ENCODE results near the gene ALKBH8.
"Not testable (repeated sequence)": the region's sequence is repeated elsewhere in the genome, so short reads cannot be mapped to it uniquely, and the experiment has no call there.

Gene ALKBH8

DNA sequence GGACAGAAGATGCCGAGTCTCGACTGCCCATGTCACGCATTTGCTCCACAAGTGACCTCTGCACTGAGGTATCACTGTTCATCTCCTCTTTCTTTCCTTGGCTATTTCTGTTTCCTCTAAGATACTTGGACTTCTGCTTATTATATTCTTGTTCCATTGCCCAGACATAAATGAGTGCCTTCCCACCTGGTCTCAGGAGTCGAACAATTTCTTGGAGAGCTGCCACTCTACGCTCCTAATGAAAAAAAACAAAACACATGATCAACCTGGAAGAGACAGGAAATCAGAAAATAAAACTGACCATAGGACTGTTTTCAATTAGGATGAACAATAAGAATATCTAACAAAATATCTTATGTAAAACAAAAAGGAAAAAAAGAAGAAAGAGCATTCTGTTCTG lies 60.6 kb downstream of the ALKBH8 start:
- TF ChIP-seq, protein P1, sequence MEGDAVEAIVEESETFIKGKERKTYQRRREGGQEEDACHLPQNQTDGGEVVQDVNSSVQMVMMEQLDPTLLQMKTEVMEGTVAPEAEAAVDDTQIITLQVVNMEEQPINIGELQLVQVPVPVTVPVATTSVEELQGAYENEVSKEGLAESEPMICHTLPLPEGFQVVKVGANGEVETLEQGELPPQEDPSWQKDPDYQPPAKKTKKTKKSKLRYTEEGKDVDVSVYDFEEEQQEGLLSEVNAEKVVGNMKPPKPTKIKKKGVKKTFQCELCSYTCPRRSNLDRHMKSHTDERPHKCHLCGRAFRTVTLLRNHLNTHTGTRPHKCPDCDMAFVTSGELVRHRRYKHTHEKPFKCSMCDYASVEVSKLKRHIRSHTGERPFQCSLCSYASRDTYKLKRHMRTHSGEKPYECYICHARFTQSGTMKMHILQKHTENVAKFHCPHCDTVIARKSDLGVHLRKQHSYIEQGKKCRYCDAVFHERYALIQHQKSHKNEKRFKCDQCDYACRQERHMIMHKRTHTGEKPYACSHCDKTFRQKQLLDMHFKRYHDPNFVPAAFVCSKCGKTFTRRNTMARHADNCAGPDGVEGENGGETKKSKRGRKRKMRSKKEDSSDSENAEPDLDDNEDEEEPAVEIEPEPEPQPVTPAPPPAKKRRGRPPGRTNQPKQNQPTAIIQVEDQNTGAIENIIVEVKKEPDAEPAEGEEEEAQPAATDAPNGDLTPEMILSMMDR (IDR thresholded peaks at IDR 0.05; ENCODE audit: borderline replicate concordance, insufficient read depth, low read depth, low read length): no peak
- H3K4me3 ChIP-seq (ENCODE audit: low read depth, low read length): no peak overlapping the region

DNA sequence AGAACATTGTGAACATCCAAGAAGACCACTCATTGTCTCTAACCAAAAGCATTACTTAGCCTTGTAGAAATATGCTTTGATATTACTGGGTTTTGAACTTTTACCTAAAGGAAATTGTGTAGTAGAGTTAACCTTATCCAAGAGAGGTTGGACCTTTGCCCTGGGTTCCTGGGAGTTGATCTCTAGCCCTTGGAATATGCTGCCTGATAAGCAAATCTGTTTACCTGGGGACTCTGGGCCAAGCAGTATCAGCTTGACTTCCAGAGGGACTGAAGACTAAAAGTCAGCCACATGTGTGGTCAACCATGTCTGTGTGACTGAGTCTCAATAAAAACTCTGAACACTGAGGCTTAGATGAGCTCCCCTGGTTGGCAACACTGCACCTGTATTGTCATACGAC lies 63.8 kb downstream of the ALKBH8 start:
- TF ChIP-seq, protein P1 (IDR thresholded peaks at IDR 0.05; ENCODE audit: borderline replicate concordance, insufficient read depth, low read depth, low read length): no peak
- no peak overlapping the region for H3K4me3 ChIP-seq (ENCODE audit: low read depth, low read length)

DNA sequence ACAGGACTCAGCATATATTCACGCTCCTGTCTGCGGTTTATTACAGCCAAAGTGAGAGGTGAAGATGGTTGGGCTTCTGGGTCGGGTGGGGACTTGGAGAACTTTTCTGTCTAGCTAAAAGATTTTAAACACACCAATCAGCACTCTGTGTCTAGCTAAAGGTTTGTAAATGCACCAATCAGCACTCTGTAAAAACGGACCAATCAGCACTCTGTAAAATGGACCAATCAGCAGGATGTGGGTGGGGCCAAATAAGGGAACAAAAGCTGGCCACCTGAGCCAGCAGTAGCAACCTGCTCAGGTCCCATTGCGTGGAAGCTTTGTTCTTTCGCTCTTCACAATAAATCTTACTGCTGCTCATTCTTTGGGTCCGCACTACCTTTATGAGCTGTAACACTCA lies 68.2 kb downstream of the ALKBH8 start:
- not testable (repeated sequence) for H3K4me3 ChIP-seq (ENCODE audit: low read depth, low read length)

DNA sequence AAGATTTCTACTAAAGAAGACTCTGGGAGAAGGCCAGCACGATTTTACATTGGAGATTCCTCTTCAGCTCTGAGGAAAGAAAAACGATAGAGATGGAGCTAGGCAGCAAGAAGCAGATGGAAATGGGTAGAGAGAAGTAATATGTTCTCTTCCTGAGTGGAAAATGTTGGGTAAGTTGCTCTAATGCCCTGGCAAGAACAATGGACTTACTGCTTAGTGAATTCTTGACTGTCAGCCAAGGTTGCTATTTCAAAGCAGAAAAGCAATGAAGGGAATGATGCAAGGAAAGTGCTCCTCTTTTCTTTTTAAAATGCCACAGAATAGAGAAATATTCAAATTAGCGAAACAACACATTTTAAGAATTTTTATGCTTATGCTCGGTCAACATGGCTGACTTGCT lies 69.5 kb downstream of the ALKBH8 start:
- TF ChIP-seq, protein P1 (IDR thresholded peaks at IDR 0.05; ENCODE audit: borderline replicate concordance, insufficient read depth, low read depth, low read length): no peak
- no peak overlapping the region for H3K4me3 ChIP-seq (ENCODE audit: low read depth, low read length)

DNA sequence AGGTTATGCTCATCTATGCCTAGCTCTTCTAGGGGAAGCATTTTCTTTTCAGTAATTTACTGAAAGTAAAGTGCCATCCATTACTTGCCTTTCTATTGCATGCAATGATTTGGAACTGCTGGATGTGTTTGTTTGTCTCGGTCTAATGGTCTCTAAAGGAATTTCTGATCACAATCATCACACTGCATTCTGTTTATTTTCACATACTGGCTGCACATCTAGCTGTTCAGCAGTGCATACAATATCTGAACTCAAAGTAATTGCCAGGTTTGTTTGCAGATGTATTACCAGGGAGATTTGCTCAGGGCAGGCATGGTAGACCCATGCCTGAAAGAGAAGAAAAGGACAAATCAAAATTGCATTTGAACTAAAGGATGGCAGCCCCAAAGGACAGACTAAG lies 71.5 kb downstream of the ALKBH8 start:
- no peak overlapping the region for H3K4me3 ChIP-seq (ENCODE audit: low read depth, low read length)
- TF ChIP-seq, protein P1 (IDR thresholded peaks at IDR 0.05; ENCODE audit: borderline replicate concordance, insufficient read depth, low read depth, low read length): no peak

DNA sequence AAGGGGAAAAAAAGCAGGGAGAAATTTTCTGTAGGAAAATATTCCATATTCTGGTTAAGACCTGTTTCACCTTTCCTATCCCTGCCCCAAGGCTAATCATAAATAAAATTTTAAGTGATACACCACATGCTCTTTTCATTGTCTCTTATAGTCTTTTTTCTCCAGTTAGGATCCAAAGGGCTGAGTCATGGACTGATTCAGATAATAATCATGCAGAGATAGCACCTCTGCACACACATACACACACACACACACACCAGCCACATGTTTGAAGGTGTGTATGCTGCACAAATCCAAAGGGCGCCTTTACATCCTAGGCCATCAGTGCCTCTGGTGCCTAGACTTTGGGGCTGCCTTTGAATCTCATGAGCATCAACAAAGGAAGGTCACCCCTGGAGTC lies 72.4 kb downstream of the ALKBH8 start:
- TF ChIP-seq, protein P1 (IDR thresholded peaks at IDR 0.05; ENCODE audit: borderline replicate concordance, insufficient read depth, low read depth, low read length): no peak
- H3K4me3 ChIP-seq (ENCODE audit: low read depth, low read length): no peak overlapping the region

DNA sequence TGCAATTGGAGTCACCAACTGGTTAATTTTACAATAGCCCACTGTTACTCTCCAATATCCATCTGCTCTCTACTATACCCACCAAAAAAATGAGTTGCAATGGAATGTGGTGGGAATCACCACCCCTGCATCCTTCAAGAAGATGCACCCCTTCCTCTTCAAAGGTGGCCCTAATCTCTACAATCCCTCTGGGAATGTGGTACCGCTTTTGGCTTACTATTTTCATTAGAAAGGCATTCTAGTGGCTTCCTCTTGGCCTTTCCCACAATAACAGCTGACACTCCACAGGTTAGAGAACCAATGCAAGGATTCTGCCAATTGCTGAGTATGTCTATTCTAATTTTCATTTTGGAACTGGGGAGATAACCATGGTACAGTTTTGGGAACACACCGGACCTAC lies 74.7 kb downstream of the ALKBH8 start:
- TF ChIP-seq, protein P1 (IDR thresholded peaks at IDR 0.05; ENCODE audit: borderline replicate concordance, insufficient read depth, low read depth, low read length): no peak
- H3K4me3 ChIP-seq (ENCODE audit: low read depth, low read length): no peak overlapping the region

DNA sequence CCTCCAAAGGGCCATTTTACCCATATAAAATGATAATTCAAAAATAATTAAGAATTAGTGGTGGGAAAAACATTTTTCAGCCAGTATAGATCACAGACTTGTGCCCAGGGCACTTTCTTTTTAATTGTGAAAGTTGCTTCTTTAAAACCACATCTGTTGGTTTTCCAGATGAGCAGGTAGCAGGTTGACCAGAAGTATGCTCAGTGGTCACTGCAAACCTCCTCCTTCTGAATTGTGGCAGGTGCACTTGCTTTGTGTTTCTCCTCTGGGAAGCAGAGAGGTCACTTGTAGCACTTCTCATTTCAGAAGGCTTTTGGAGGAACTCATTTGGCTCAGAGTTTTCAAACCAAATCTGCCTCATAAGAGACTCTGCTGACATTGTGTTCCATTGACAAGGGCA lies 83.3 kb downstream of the ALKBH8 start:
- H3K4me3 ChIP-seq (ENCODE audit: low read depth, low read length): no peak overlapping the region
- TF ChIP-seq, protein P1 (IDR thresholded peaks at IDR 0.05; ENCODE audit: borderline replicate concordance, insufficient read depth, low read depth, low read length): no peak
